IMR-90 (cell line): ENCODE data around the gene AKAP5. TPM values are rescaled to one million over a fixed set of nuclear protein-coding genes. Genes with fewer than 3 reads are reported as not detected.

Source experiments
- ATAC-seq: fragments of 200-7000 bp; cut with Tn5 transposase; 2 replicates; pipeline ENCODE4 v1.9.1; 2020; ENCODE audit warnings: low read depth, mild to moderate bottlenecking, moderate library complexity
- BruUV-seq: library from RNA; stranded (reverse); fragments of 400-500 nt; replicated peaks from 2 replicates; lab custom pipeline; 2021; lab: Mats Ljungman, UMichigan
- CTCF ChIA-PET: fragments of 300-600 bp; formaldehyde crosslinking; extraction: SDS; loops from one replicate; lab custom pipeline; 2021; ENCODE audit warnings: antibody characterized with exemption; lab: Yijun Ruan, JAX
- POLR2A ChIA-PET: fragments of 300-600 bp; sonication (Branson Sonifier 250); formaldehyde crosslinking; loops from one replicate; lab custom pipeline; 2022; ENCODE audit warnings: antibody characterized with exemption; ENCODE audit not compliant: unreplicated experiment; lab: Charles Lee
- DNase-seq: peaks from one replicate; pipeline ENCODE4 v3.0.0; 2013
- H2AFZ ChIP-seq: replicated peaks from 2 replicates; pipeline ENCODE3; 2013; ENCODE audit warnings: low read length, mild to moderate bottlenecking; ENCODE audit not compliant: poor library complexity
- H2AK5ac ChIP-seq: 2 replicates; pipeline ENCODE4 v1.6.1; 2013; ENCODE audit warnings: low read depth, low read length, inconsistent platforms
- H2AK9ac ChIP-seq: replicated peaks from 2 replicates; pipeline ENCODE3; 2013; ENCODE audit warnings: mild to moderate bottlenecking, low read depth, low read length, moderate library complexity; ENCODE audit not compliant: poor library complexity
- H2BK120ac ChIP-seq: 2 replicates; pipeline ENCODE4 v1.6.1; 2013; ENCODE audit warnings: low read depth, low read length, inconsistent platforms
- H2BK15ac ChIP-seq: 3 replicates; pipeline ENCODE4 v1.6.1; 2013; ENCODE audit warnings: low read depth, low read length, inconsistent platforms
- H2BK20ac ChIP-seq: 2 replicates; pipeline ENCODE4 v1.6.1; 2013; ENCODE audit warnings: low read depth, mild to moderate bottlenecking, inconsistent platforms, low read length, moderate library complexity
- H2BK5ac ChIP-seq: 2 replicates; pipeline ENCODE4 v1.6.1; 2013; ENCODE audit warnings: mild to moderate bottlenecking, low read depth, low read length, inconsistent platforms; ENCODE audit not compliant: poor library complexity, severe bottlenecking
- H3K14ac ChIP-seq: replicated peaks from 2 replicates; pipeline ENCODE4 v1.6.1; 2013; ENCODE audit warnings: low read depth, low read length, inconsistent platforms
- H3K18ac ChIP-seq: 2 replicates; pipeline ENCODE4 v1.6.1; 2013; ENCODE audit warnings: low read depth, low read length, control low read depth
- H3K23ac ChIP-seq: 2 replicates; pipeline ENCODE4 v1.6.1; 2013; ENCODE audit warnings: low read depth, low read length, inconsistent platforms
- H3K27ac ChIP-seq: 2 replicates; pipeline ENCODE4 v1.5.1; 2013; ENCODE audit warnings: mild to moderate bottlenecking, control low read depth, low read length; ENCODE audit not compliant: insufficient read depth
- H3K27me3 ChIP-seq: 2 replicates; pipeline ENCODE4 v1.6.1; 2013; ENCODE audit warnings: low read length; ENCODE audit not compliant: control insufficient read depth, insufficient read depth
- H3K36me3 ChIP-seq: 2 replicates; pipeline ENCODE4 v1.6.1; 2013; ENCODE audit warnings: low read length, mixed read lengths; ENCODE audit not compliant: control insufficient read depth, insufficient read depth
- H3K4ac ChIP-seq: 2 replicates; pipeline ENCODE4 v1.6.1; 2013; ENCODE audit warnings: low read depth, low read length, inconsistent platforms
- H3K4me1 ChIP-seq: 2 replicates; pipeline ENCODE4 v1.6.1; 2013; ENCODE audit warnings: low read length, mixed read lengths; ENCODE audit not compliant: control insufficient read depth, insufficient read depth
- H3K4me2 ChIP-seq: 2 replicates; pipeline ENCODE4 v1.6.1; 2013; ENCODE audit warnings: low read depth, mild to moderate bottlenecking, control low read depth, low read length, moderate library complexity
- H3K4me3 ChIP-seq: 2 replicates; pipeline ENCODE4 v1.5.1; 2013; ENCODE audit warnings: low read depth, mild to moderate bottlenecking, control low read depth, low read length, moderate library complexity; ENCODE audit not compliant: insufficient read depth
- H3K56ac ChIP-seq: 2 replicates; pipeline ENCODE4 v1.6.1; 2013; ENCODE audit warnings: low read length, inconsistent platforms; ENCODE audit not compliant: insufficient read depth; ENCODE audit errors: extremely low read depth
- H3K79me1 ChIP-seq, 2 experiments: 2 replicates each; pipeline ENCODE4 v1.6.1; 2013; ENCODE audit warnings: low read length in 2 of 2, inconsistent platforms in 1 of 2, low read depth in 1 of 2
- H3K9ac ChIP-seq: 2 replicates; pipeline ENCODE4 v1.6.1; 2013; ENCODE audit warnings: low read depth, low read length, control low read depth
- H3K9me1 ChIP-seq: 2 replicates; pipeline ENCODE4 v1.6.1; 2013; ENCODE audit warnings: low read length, inconsistent platforms; ENCODE audit not compliant: insufficient read depth
- H3K9me3 ChIP-seq: 2 replicates; pipeline ENCODE4 v1.6.1; 2013; ENCODE audit warnings: low read length; ENCODE audit not compliant: control insufficient read depth, insufficient read depth
- H4K20me1 ChIP-seq: 2 replicates; pipeline ENCODE4 v1.6.1; 2013; ENCODE audit warnings: low read length, inconsistent platforms; ENCODE audit not compliant: insufficient read depth
- H4K5ac ChIP-seq: 2 replicates; pipeline ENCODE4 v1.6.1; 2013; ENCODE audit warnings: mild to moderate bottlenecking, low read depth, low read length, control low read depth
- H4K8ac ChIP-seq, 2 experiments: 2 replicates each; pipeline ENCODE4 v1.6.1; 2013; ENCODE audit warnings: low read depth in 2 of 2, low read length in 2 of 2, control low read depth in 1 of 2, inconsistent platforms in 1 of 2
- H4K91ac ChIP-seq: 2 replicates; pipeline ENCODE4 v1.6.1; 2013; ENCODE audit warnings: low read depth, low read length, inconsistent platforms; ENCODE audit not compliant: insufficient read depth
- BHLHE40 ChIP-seq: fragments of 150-350 bp; IDR thresholded peaks from 2 replicates; pipeline ENCODE4 v1.6.1; 2016; ENCODE audit warnings: mild to moderate bottlenecking, low read depth, low read length
- CEBPB ChIP-seq: IDR thresholded peaks from 2 replicates; pipeline ENCODE4 v1.6.1; 2012; ENCODE audit warnings: low read depth, low read length, improper control_type of control experiment
- CHD1 ChIP-seq: IDR thresholded peaks from 2 replicates; pipeline ENCODE4 v1.6.1; 2012; ENCODE audit warnings: low read depth, low read length, improper control_type of control experiment
- MAFK ChIP-seq: IDR thresholded peaks from 2 replicates; pipeline ENCODE4 v1.6.1; 2012; ENCODE audit warnings: low read depth, low read length, improper control_type of control experiment
- MAZ ChIP-seq: IDR thresholded peaks from 2 replicates; pipeline ENCODE4 v1.6.1; 2012; ENCODE audit warnings: low read depth, mild to moderate bottlenecking, low read length, improper control_type of control experiment, moderate library complexity, borderline replicate concordance
- MXI1 ChIP-seq: IDR thresholded peaks from 2 replicates; pipeline ENCODE4 v1.6.1; 2012; ENCODE audit warnings: low read depth, mild to moderate bottlenecking, low read length, moderate library complexity, borderline replicate concordance
- NFE2L2 ChIP-seq: fragments of 150-350 bp; IDR thresholded peaks from 2 replicates; pipeline ENCODE4 v1.6.1; 2016; ENCODE audit warnings: low read depth, mild to moderate bottlenecking, low read length
- POLR2A ChIP-seq: IDR thresholded peaks from 2 replicates; pipeline ENCODE4 v1.6.1; 2012; ENCODE audit warnings: mild to moderate bottlenecking, low read depth, low read length
- RAD21 ChIP-seq: IDR thresholded peaks from 2 replicates; pipeline ENCODE4 v1.6.1; 2012; ENCODE audit warnings: low read length, improper control_type of control experiment
- RCOR1 ChIP-seq: IDR thresholded peaks from 2 replicates; pipeline ENCODE4 v1.6.1; 2012; ENCODE audit warnings: mild to moderate bottlenecking, low read length, improper control_type of control experiment; ENCODE audit not compliant: insufficient replicate concordance
- RFX5 ChIP-seq: IDR thresholded peaks from 2 replicates; pipeline ENCODE4 v1.8.0; 2012; ENCODE audit warnings: low read depth, mild to moderate bottlenecking, low read length, moderate library complexity
- SMC3 ChIP-seq: fragments of 150-350 bp; IDR thresholded peaks from 2 replicates; pipeline ENCODE4 v1.6.1; 2016; ENCODE audit warnings: low read depth, mild to moderate bottlenecking, antibody characterized with exemption, low read length, moderate library complexity
- WGBS, 2 experiments: methylation state at CpG; one replicate each; pipeline versions ENCODE4 v1.1.5 to v1.1.7; 2013; ENCODE audit warnings: missing lambda C conversion rate in 2 of 2; ENCODE audit not compliant: insufficient read length in 1 of 2; ENCODE audit errors: extremely low coverage in 2 of 2; 5-methylcytosine and 5-hydroxymethylcytosine counted together
- dilution Hi-C: fragments of 300-500 bp; cut with HindIII; formaldehyde crosslinking; loops from one replicate; pipeline ENCODE4 v1.14.3; 2018; ENCODE audit warnings: low sequenced_read_pairs; ENCODE audit not compliant: unreplicated experiment
- in situ Hi-C: fragments of 300-500 bp; cut with MboI; formaldehyde crosslinking; loops from 3 replicates; pipeline ENCODE4 v1.14.3; 2019; ENCODE audit warnings: low sequenced_read_pairs, inconsistent platforms, mixed read lengths
- intact Hi-C: fragments of 100-400 bp; cut with micrococcal nuclease; formaldehyde crosslinking; loops from 2 replicates; pipeline ENCODE4 v1.10.0; 2022
- polyA plus RNA-seq, 3 experiments: library from polyadenylated mRNA; depleted of rRNA; stranded (reverse); fragments of >200 nt; gene quantifications; 2 replicates each; pipeline ENCODE4 v1.2.3, GENCODE V29; 2012; ENCODE audit warnings: low replicate concordance in 1 of 3
- total RNA-seq: library from RNA; depleted of rRNA; stranded (reverse); fragments of >200 nt; gene quantifications from 2 replicates; pipeline ENCODE4 v1.2.3, GENCODE V29; 2012
- TF ChIP-seq, protein P1 (sequence below): conservative IDR thresholded peaks from 2 replicates; pipeline ENCODE4 v1.5.1; 2012; ENCODE audit warnings: mild to moderate bottlenecking, low read depth, low read length, improper control_type of control experiment
- TF ChIP-seq, protein P2 (sequence below): fragments of 150-350 bp; IDR thresholded peaks from 2 replicates; pipeline ENCODE4 v1.6.1; 2017; ENCODE audit warnings: mild to moderate bottlenecking, antibody characterized with exemption, low read length, low read depth
- TF ChIP-seq, protein P3 (sequence below): fragments of 150-350 bp; IDR thresholded peaks from 2 replicates; pipeline ENCODE4 v1.6.1; 2016; ENCODE audit warnings: low read depth, mild to moderate bottlenecking, low read length, moderate library complexity, borderline replicate concordance

Gene AKAP5
- total and polyA plus RNA-seq, 2 of the 4 experiments (the other 2 are of a cell fraction) = 0.21 to 0.72 TPM

GRCh38 chr14:64506721-64507120 lies 41.4 kb downstream of the AKAP5 start:
- ATAC-seq (no peak), DNase-seq (no peak)
- ChIA-PET POLR2A (no interaction called here), CTCF (no interaction called here)
- Histone ChIP-seq H4K20me1 (peaks cover 63% of the 10 kb centered on the region), H3K9me3 (no peaks in the 10 kb centered on the region), H3K9ac (peak overlapping the region; percentile 40; the same call in 1 of the 2 replicates), H3K9me1 (peaks cover 16% of the 10 kb centered on the region), H3K27me3 (no peaks in the 10 kb centered on the region), H3K4ac (no peak overlapping the region), H2AFZ (no peak overlapping the region), H2BK20ac (no peak overlapping the region), H3K79me1 (peaks cover 14 to 68% of the 10 kb centered on the region in 2 experiments), H4K8ac (no peak overlapping the region), H4K5ac (no peak overlapping the region), H2BK120ac (no peak overlapping the region), H2AK5ac (peak overlapping the region; percentile 53; the same call in 1 of the 2 replicates), H3K36me3 (no peaks in the 10 kb centered on the region), H4K91ac (no peak overlapping the region), H3K23ac (peak overlapping the region; percentile 91; the same call in 1 of the 2 replicates), H3K4me3 (peak overlapping the region; percentile 7; the same call in 1 of the 2 replicates), H2BK5ac (peak overlapping the region; percentile 0), H3K56ac (0 out of 2 replicates have a peak overlapping the region, but pooled peaks have one; percentile 17), H3K14ac (peak overlapping the region; percentile 33), H2BK15ac (no peak overlapping the region), H2AK9ac (no peak overlapping the region), H3K4me1 (peaks cover 15% of the 10 kb centered on the region), H3K18ac (no peak overlapping the region), H3K27ac (no peak overlapping the region), H3K4me2 (peak overlapping the region; percentile 87)
- TF ChIP-seq MAZ (no peak), NFE2L2 (no peak), CEBPB (no peak), CHD1 (no peak), MAFK (no peak), MXI1 (no peak), RAD21 (no peak), BHLHE40 (no peak), RFX5 (no peak), POLR2A (no peak), SMC3 (no peak), RCOR1 (no peak)
- TF ChIP-seq, protein P1, sequence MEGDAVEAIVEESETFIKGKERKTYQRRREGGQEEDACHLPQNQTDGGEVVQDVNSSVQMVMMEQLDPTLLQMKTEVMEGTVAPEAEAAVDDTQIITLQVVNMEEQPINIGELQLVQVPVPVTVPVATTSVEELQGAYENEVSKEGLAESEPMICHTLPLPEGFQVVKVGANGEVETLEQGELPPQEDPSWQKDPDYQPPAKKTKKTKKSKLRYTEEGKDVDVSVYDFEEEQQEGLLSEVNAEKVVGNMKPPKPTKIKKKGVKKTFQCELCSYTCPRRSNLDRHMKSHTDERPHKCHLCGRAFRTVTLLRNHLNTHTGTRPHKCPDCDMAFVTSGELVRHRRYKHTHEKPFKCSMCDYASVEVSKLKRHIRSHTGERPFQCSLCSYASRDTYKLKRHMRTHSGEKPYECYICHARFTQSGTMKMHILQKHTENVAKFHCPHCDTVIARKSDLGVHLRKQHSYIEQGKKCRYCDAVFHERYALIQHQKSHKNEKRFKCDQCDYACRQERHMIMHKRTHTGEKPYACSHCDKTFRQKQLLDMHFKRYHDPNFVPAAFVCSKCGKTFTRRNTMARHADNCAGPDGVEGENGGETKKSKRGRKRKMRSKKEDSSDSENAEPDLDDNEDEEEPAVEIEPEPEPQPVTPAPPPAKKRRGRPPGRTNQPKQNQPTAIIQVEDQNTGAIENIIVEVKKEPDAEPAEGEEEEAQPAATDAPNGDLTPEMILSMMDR = no peak
- TF ChIP-seq, protein P2, sequence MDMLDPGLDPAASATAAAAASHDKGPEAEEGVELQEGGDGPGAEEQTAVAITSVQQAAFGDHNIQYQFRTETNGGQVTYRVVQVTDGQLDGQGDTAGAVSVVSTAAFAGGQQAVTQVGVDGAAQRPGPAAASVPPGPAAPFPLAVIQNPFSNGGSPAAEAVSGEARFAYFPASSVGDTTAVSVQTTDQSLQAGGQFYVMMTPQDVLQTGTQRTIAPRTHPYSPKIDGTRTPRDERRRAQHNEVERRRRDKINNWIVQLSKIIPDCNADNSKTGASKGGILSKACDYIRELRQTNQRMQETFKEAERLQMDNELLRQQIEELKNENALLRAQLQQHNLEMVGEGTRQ = no peak
- TF ChIP-seq, protein P3, sequence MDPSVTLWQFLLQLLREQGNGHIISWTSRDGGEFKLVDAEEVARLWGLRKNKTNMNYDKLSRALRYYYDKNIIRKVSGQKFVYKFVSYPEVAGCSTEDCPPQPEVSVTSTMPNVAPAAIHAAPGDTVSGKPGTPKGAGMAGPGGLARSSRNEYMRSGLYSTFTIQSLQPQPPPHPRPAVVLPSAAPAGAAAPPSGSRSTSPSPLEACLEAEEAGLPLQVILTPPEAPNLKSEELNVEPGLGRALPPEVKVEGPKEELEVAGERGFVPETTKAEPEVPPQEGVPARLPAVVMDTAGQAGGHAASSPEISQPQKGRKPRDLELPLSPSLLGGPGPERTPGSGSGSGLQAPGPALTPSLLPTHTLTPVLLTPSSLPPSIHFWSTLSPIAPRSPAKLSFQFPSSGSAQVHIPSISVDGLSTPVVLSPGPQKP = no peak
- in situ Hi-C loops (no loop called here), dilution Hi-C loops (no loop called here), intact Hi-C loops (no loop called here)
- BruUV-seq = no TSS peak
- WGBS, 2 experiments = no CpG with 5 or more reads among the region's 3 CpGs
